Medulla oblongata (tissue), 1 donor: ENCODE results near the gene HDDC3.
"Not testable (repeated sequence)": the region's sequence is repeated elsewhere in the genome, so short reads cannot be mapped to it uniquely, and the experiment has no call there.

Experiments used
- DNase-seq: peaks from one replicate; pipeline ENCODE4 v3.0.0-alpha.2; 2015; ENCODE audit errors: extremely low spot score

Gene HDDC3

DNA sequence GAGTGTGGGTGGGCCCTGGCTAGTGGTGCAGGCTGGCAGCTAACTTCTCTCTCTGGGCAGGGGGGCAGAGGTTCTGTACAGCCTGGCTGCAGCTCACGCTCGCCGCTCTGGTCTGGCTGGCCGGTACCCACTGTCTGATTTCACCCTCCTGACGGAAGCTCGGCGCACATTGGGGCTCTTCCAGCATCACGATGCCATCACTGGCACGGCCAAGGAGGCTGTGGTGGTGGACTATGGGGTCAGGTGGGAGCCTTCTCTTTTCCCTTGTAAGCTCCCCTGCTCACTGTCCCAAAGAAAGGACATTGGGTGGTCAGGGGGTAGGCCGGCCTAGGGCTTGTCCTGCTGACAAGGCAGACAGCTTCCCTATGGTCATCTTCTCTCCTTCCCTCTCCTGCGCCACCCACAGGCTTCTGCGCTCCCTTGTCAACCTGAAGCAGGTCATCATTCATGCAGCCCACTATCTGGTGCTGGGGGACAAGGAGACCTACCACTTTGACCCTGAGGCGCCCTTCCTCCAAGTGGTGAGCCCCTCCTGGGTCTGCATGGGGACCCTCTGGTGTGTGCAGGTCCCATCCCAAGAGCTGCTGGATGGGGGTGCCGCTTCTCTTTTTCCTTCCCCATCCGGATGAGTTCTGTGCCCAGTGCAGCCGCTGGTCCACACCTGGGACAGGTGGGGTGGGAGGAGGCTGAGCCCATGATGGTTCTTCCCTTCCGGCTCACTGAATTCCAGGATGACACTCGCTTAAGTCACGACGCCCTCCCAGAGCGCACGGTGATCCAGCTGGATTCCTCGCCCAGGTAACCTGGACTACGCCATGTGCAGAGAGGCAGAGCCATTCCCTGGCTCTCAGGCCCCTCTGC is 21.7 kb downstream of the HDDC3 start:
- DNase-seq = no peak

DNA sequence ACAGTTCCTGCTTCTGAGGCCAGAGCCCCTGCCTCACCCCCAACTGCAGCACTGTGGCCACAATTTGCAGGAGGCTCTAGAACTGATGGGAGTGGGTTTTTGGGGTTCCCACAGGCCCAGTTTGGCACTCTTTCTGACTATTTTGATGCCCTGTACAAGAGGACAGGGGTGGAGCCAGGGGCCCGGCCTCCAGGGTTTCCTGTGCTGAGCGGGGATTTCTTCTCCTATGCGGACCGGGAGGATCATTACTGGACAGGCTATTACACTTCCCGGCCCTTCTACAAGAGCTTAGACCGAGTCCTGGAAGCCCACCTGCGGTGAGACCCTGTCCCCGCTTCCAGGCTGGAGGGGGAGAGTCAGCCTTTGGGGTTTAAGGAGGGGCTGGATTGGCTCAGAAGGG is 22.4 kb downstream of the HDDC3 start:
- no peak for DNase-seq

DNA sequence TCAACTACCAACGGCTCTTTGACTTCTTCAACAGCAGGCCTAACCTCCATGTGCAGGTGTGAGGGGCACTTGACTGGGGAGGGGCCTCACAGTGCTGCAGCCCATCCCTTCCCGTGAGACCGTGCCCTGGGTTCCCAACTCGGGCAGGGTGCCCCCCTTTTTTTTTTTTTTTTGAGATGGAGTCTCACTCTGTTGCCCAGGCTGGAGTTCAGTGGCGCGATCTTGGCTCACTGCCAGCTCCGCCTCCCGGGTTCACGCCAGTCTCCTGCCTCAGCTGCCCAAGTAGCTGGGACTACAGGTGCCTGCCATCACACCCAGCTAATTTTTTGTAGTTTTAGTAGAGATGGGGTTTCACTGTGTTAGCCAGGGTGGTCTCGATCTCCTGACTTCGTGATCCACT is 22.9 kb downstream of the HDDC3 start:
- not testable (repeated sequence) for DNase-seq

DNA sequence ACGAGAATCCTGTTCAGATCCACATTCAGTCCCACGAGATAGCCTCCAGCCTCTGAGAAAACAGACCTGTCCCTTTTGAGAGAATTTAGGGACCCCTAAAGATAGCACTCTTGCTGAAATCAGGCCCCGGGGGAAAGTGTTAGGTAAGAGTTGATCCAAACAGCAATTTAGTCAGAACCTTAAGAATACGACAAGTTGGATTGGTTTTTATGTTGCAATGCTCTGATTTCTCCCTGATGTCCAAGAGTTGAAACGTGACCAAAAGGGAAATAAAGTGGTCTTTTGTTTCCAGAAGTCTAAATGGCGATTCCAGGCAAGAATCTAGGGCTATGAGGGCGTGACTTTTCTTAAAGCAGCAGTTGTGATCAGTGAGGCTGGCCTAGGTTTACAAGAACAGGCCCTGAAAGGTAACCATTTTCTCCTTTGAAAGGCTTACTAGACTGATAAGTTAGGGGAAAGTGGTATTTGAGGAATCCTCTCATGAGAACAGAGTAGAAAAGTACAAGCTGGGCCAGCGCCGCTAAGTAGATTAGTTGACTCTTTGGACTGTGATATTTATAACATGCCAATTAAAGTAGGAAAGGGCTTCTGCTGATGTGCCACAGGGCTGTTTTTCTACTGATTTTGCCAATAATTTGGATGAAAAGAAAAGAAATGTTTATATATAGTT is 24.4 kb downstream of the HDDC3 start:
- peak; percentile 58 for DNase-seq

DNA sequence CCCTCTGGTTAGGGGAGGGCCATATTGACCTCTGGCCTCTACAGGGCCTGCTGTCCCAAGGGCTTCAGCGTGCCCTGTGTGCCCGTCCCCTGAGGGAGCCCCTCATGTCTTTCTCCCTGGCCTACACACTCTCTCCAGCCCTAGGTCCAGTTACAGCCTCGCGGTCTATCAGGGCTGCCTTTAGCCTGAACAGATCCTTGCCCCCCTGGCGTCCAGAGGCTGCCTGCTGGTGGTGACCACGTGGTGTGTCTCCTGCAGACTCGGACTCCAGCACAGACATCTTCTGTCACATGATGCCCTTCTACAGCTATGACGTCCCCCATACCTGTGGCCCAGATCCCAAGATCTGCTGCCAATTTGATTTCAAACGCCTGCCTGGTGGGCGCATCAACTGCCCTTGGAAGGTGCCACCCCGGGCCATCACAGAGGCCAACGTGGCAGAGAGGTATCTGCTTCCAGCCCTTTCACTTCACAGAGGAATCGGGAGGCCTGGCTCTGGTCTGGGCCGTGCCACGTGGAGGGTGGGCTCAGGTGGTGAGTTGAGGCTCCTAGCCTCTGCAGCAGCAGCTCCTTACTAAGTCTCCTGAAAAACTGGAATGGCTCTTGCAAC is 25.2 kb downstream of the HDDC3 start:
- DNase-seq = no peak

DNA sequence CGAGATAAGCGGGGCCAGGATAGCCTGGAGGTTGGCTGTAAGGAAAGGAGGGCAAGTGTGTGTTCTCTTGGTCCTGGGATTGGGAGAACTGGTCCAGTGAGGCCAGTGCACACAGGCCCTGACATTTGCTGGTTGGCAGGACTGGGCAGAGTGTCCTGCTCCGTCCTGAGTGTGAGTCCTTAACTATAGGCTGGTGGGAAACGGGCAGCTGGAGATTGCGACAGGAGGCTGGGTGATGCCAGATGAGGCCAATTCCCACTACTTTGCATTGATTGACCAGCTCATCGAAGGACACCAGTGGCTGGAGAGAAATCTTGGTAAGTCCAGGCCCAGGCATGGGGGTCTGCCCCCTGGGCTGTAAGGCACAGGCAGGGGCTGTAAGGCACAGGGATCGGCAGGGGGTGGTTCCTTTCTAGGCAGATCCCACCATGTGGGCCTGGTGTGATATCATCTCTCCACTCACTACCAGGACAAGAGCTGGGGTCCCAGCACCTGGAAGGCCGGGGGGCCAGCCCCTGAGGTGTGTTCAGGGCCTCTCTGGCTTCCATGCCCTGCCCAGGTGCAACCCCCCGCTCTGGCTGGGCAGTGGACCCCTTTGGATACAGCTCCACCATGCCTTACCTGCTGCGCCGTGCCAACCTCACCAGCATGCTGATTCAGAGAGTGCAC is 26.0 kb downstream of the HDDC3 start:
- no peak for DNase-seq

DNA sequence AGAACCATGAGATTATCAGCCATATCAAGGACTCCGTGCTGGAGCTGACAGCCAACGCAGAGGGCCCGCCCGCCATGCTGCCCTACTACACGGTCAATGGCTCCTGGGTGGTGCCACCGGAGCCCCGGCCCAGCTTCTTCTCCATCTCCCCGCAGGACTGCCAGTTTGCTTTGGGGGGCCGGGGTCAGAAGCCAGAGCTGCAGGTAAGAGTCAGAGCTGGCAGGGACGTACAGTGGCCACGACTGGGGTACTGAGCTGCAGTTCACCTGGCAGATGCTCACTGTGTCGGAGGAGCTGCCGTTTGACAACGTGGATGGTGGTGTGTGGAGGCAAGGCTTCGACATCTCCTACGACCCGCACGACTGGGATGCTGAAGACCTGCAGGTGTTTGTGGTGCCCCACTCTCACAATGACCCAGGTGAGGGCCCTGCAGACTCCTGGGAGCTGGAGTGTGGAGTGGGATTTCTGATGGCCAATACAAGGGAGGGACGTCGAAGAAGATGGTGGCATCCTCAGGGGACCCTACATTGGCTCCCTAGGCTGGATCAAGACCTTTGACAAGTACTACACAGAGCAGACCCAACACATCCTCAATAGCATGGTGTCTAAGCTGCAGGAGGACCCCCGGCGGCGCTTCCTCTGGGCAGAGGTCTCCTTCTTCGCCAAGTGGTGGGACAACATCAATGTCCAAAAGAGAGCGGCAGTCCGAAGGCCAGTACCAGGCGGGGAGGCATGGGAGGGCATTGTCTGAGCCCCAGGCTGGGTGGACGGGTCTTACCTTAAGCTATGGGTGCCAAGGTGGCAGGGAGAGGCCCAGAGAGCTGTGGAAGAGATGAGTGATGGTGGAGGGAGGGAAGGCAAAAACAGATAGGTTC is 26.8 kb downstream of the HDDC3 start:
- DNase-seq = no peak

DNA sequence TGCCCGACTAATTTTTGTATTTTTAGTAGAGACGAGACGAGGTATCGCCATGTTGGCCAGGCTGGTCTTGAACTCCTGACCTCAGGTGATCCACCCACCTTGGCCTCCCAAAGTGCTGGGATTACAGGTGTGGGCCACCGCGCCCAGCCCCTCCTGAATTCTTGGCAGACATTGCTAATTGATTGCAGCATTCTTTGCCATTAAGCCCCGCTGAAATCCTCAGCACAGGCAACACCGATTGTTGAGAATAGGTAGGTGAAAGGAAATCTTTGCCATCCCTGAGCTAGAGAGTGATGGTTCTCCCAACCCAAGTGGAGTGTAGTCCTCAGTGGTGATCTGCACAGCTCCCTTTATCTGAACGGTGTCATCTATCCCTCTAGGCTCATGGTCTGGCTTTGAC is 27.6 kb downstream of the HDDC3 start:
- no peak for DNase-seq

DNA sequence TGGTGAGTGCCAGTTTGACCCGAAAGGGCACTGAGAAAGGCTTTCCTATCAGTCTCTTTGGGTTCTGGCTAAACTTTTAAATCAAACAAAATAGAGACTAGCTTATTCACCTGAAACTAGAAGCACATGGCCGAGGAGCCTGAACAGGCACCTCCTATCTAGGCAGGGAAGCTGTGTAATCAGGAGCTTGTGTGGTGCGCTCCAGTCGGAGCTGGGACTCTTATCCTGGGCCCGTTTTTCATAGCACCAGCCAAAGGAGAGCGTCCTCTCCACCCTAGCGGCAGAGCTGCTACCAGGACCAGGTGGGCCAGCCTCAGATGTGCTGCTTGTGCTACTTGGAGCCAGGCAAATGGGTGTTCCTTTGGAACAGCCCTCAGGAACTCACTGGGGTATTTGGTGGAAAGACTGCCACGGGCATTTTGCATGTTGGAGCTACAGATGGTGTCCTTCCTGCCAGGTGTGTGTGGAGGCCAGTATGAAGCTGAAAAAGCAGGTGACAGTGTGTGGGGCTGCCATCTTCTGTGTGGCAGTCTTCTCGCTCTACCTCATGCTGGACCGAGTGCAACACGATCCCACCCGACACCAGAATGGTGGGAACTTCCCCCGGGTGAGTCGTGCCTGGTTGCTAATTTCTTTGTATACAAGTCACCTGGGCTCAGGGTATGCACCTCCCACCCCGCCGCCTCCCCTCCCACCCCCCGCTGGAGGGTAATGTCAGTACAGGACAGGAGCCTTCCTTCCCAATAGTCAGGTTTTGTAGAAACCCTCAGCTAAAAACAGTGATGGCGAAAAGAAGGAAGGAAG is 28.4 kb downstream of the HDDC3 start:
- no peak for DNase-seq

DNA sequence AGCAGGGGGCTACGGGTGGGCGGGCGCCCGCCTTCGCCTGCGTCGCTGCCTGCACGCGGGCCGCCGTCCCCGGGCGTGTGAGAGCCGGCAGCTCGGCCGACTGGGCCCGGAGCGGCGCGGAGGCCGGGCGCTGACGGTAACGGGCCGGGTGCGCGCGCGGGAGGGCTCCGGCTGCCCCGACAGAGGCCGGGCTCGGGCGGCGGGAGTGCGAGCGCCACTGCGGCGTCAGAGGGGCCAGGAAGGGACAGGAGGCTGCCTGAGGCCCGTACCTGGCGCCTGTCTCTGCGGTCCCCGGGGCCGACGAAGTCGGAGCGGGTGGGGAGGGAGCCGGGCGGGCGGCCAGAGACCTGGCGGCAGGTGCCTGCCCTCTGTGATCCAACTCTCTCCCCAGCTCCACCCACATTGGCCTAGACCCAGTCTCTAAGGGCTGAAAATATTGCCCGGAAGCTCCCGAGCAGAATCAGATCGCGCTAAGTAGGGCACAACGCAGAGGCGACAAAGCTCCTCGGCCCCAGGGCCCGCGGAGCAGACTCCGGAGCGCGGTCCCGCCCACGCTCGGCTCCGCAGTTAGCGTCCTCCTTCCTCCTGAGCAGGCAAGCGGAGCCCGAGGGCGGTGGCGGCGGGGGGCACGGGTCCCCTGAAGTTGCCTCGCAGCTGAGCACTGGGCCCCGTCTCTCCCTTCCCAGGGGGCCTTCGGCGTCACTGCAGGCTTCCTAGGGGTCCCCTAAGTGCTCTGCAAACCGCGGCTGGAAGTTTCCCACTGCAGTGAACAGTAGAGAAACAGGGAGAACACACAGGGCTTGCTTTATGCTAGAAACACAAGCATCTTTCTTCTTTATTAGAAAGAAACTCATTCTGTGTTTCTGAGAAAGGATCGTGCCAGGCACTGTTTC is 29.3 kb downstream of the HDDC3 start, which contains the start of gene MAN2A2:
MAN2A2 (plus strand) TSS at position 463 of the 893 bp plus-strand sequence. CDS start 906 bp downstream, outside the sequence.
- peak; percentile 89 for DNase-seq

DNA sequence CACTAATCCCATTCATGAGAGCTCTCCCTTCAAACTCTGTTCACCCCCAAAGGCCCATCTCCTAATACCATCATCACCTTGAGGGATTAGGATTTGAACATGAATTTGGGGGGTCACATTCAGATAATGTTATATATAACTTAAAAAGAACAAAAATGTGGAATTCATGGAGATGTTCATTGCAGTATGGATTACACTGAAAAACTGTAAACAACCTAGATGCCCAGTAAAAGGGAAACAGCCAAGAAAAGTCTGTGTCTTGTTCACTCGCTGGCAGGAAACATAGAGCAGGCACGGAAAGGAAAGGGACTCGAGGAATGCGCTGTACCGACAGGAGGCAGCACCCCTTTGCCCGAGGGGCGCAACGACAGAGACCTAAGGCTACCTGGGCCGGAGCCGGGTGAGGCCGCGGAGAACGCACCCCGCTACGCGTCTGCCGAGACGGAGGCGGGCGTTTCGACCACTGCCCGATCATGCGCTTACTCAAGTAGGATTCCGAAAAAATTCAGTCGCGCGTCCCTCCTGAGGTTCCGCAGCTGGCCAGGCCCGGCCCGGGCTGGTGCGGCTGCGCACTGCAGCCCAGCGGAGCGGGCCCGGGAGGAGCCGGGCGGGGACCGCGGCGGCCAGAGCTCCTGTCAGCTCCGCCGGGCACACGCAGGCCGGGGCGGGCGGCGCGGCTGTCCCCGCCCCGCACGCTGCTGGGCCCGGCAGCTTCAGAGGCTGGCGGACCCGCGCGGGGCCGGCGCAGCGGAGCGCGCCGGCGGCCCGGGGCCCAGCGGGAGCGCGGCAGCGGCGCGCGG is 30.1 kb downstream of the HDDC3 start:
- peak; percentile 89 for DNase-seq

DNA sequence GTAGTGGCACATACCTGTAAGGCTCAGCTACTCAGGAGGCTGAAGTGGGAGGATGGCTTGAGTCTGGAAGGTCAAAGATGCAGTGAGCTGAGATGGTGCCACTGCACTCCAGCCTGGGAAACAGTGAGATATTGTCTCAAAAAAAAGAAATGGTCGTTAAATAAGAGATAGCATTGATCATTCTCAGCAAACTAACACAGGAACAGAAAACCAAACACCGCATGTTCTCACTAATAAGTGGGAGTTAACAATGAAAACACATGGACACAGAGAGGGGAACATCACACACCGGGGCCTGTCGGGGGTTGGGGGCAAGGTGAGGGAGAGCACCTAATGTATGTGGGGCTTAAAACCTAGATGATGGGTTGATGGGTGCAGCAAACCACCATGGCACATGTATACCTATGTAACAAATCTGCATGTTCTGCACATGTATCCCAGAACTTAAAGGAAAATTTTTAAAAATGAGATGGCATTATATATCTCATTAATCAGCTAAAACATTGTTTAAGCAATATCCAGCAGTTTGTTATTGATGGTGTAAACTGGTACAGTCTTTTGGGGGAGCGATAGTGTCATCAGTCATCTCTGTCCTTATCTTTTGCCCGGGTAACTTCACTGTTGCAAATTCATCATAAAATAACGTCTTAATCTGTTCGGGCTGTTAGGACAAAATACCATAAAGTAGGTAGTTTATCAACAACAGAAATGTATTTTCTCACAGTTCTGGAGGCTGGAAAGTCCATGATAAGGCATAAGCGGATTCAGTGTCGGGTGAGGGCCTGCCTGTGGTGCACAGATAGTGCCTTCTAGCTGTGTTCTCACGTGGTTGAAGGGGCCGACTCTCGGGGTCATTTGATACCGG is 30.9 kb downstream of the HDDC3 start:
- DNase-seq = peak; percentile 60

DNA sequence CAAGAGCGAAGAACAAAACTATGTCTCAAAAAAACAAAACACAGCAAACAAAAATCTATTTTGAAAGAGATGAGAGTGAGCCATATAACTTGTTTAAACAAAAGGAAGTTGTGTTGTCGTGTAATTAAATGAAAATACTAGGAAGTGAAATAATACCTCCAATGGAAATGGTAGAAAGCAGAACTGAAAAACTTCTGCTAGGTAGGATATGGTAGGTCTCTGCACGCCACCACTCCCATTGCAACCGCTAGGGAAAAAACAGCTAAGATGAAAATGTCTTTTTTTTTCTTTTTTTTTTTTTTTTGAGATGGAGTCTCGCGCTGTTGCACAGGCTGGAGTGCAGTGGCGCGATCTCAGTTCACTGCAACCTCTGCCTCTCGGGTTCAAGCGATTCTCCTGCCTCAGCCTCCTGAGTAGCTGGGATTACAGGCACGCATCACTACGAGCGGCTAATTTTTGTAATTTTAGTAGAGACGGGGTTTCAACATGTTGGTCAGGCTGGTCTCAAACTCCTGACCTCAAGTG is 35.2 kb downstream of the HDDC3 start:
- not testable (repeated sequence) for DNase-seq

DNA sequence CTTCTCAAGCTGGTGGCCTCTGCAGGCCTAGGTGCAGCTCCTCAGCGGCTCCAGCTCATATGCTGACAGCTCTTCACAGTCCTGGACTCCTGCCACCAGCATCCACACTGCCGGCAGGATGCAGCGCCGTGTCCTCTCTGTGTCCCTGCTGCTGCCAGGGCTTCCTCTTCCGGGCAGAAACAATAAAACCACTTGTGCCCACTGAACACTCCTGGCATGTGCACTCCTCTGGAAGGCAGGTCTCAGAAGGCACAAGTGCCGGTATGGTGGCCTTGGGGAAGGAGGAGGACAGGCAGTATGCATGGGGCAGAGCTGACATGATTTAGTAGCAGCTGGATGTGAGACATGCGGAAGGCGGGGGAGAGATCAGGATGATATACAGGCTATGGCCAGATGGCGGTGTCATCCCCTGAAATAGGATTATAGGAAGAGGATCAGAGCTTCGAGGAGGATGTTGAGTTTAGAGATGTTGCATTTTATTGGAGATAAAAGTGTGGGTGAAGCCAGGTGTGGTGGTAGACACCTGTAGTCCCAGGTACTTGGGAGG is 36.7 kb downstream of the HDDC3 start:
- DNase-seq = peak; percentile 80

DNA sequence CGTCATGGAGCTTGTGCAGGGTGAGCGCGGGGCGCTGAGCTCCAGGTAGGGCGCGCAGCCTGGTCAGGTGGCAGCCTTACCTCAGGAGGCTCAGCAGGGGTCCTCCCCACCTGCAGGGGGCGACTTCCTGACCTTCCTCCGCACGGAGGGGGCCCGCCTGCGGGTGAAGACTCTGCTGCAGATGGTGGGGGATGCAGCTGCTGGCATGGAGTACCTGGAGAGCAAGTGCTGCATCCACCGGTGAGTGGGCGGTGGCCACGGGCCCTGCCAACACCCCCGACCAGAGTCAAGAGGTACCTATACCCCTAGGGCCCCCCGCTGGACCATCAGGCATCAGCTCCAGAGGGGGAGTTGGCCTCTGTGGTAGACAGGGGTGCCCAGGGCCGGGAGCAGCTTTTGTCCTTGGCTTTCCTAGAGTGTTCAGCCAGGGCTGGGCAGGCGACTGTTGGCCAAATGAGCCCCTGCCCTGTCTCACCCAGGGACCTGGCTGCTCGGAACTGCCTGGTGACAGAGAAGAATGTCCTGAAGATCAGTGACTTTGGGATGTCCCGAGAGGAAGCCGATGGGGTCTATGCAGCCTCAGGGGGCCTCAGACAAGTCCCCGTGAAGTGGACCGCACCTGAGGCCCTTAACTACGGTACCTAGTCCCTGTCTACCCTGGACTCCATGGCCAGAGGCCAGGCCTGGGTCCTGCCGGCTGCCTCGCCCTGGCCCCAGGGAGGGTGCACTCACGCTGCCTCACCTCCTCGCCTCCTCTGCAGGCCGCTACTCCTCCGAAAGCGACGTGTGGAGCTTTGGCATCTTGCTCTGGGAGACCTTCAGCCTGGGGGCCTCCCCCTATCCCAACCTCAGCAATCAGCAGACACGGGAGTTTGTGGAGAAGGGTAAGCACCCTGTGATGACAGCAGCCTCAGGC is 38.9 kb downstream of the HDDC3 start:
- DNase-seq = no peak
